Ovary (tissue), 9 donors: Measurements from ENCODE around the gene GINS3. TPM values are rescaled to one million over a fixed set of nuclear protein-coding genes. Genes with fewer than 3 reads are reported as not detected.

Experiments used
- DNase-seq, 5 donors: peaks; one replicate each; pipeline ENCODE4 v3.0.0-alpha.2; 2019 to 2020
- H3K27ac ChIP-seq, 2 donors: fragments of 200-600 bp; one replicate each; pipeline versions ENCODE4 v1.5.1 to v1.8.0; 2019 to 2022
- H3K27me3 ChIP-seq: fragments of 200-600 bp; one replicate; pipeline ENCODE4 v1.8.0; 2022
- H3K36me3 ChIP-seq: fragments of 200-600 bp; sonication (generic); one replicate; pipeline ENCODE4 v1.5.1; 2019
- H3K4me1 ChIP-seq: one replicate; pipeline ENCODE4 v1.8.1; 2013; ENCODE audit warnings: mild to moderate bottlenecking, moderate library complexity; ENCODE audit not compliant: insufficient read depth
- H3K4me3 ChIP-seq: fragments of 200-600 bp; sonication (generic); one replicate; pipeline ENCODE4 v1.5.1; 2017
- H3K9me3 ChIP-seq, 2 donors: fragments of 200-600 bp in 1 of 2; sonication (generic) in 1 of 2; one replicate each; pipeline versions ENCODE4 v1.5.1 to v1.8.1; 2013 to 2019; ENCODE audit warnings: mild to moderate bottlenecking in 1 of 2, moderate library complexity in 1 of 2
- CTCF ChIP-seq, 3 donors: fragments of 450-650 bp in 2 of 3; fragments of 200-600 bp in 1 of 3; IDR thresholded peaks; one replicate each; pipeline versions ENCODE4 v1.5.1 to v1.8.0; 2016 to 2022; ENCODE audit warnings: antibody characterized with exemption in 3 of 3, mild to moderate bottlenecking in 1 of 3
- EP300 ChIP-seq: sonication (generic); formaldehyde crosslinking; IDR thresholded peaks from one replicate; pipeline ENCODE4 v1.6.1; 2017; ENCODE audit warnings: antibody characterized with exemption
- POLR2A ChIP-seq: fragments of 450-650 bp; IDR thresholded peaks from one replicate; pipeline ENCODE4 v1.6.1; 2017; ENCODE audit warnings: antibody characterized with exemption, mild to moderate bottlenecking, moderate library complexity
- WGBS, 3 donors: extraction: QIAGEN DNeasy Blood & Tissue Kit in 1 of 3; methylation state at CpG; one replicate each; pipeline versions ENCODE4 v1.1.5 to v1.1.7; 2013 to 2017; 5-methylcytosine and 5-hydroxymethylcytosine counted together
- intact Hi-C, 4 donors: fragments of 100-400 bp; cut with DNase I; formaldehyde crosslinking; loops; one replicate each; pipeline versions ENCODE4 v1.11.0 to v1.15.1; 2022 to 2023
- polyA plus RNA-seq, 2 donors: library from polyadenylated mRNA; stranded (reverse); fragments of 200-250 nt in 1 of 2; fragments of 350-450 nt in 1 of 2; fragmentation: Illumina TruSeq in 1 of 2; extraction: RNeasy Lipid Tissue Mini Kit (QIAGEN cat#74804) in 1 of 2; gene quantifications; one replicate each; pipeline ENCODE4 v1.2.3, GENCODE V29; 2013 to 2014
- total RNA-seq, 7 donors: library from RNA; depleted of rRNA in 2 of 7; stranded (reverse); fragments of >200 nt in 2 of 7; fragmentation: NEBNext Ultra II Directional in 3 of 7; extraction: Animal tissue kit (Norgen Biotek cat#: 25700) in 3 of 7; gene quantifications; one replicate each; pipeline versions ENCODE4 v1.1.0 to v1.2.4, GENCODE V29; 2016 to 2023
- donor health status: DM: no; HTN: no; CAD: no; lungs with moderate emphysema.
- donor health status: DM: no; HTN: no; CAD: no.
- donor health status: Bipolar disorder and iron deficiency.
- donor health status: DM: yes; HTN: yes; CAD: no.
- donor health status: DM: no; HTN: no; CAD: no.
- donor health status: DM: yes; HTN: yes; CAD: no.

The GINS3 gene
- total and polyA plus RNA-seq, 9 donors: 0.72 to 4.8 (median 1.7) TPM

GRCh38 chr16:58440131-58440530 is 47.9 kb downstream of the GINS3 start:
- DNase-seq: no peak
- TF ChIP-seq EP300 (no peak), CTCF (IDR thresholded peaks at IDR 0.05) (no peak), POLR2A (no peak)
- intact Hi-C loops: no loop called here
- Histone ChIP-seq H3K9me3 (no peaks in the 10 kb centered on the region), H3K4me3 (no peak overlapping the region), H3K27ac (no peak overlapping the region), H3K27me3 (no peaks in the 10 kb centered on the region), H3K36me3 (no peaks in the 10 kb centered on the region), H3K4me1 (no peaks in the 10 kb centered on the region)
- WGBS, 3 donors: 76 to 87% (median 79%) methylated on average over 3 of the region's 3 CpGs

- 20 to 31% (median 24%) methylated on average over 5 of the region's 5 CpGs for WGBS, 3 donors
- no peak overlapping the region for H3K4me3 ChIP-seq
- H3K27me3 ChIP-seq: no peaks in the 10 kb centered on the region
- no peak for DNase-seq
- intact Hi-C loops: no loop called here
- no peaks in the 10 kb centered on the region for H3K9me3 ChIP-seq
- TF ChIP-seq CTCF (IDR thresholded peaks at IDR 0.05) (no peak), POLR2A (no peak), EP300 (no peak)
- H3K4me1 ChIP-seq: no peaks in the 10 kb centered on the region
- H3K36me3 ChIP-seq: no peaks in the 10 kb centered on the region
- H3K27ac ChIP-seq: no peak overlapping the region
Observed at GRCh38 chr16:58442547-58442946, 50.3 kb downstream of the GINS3 start.

- no peaks in the 10 kb centered on the region for H3K27me3 ChIP-seq
- H3K4me3 ChIP-seq: no peak overlapping the region
- 57 to 62% (median 61%) methylated on average over 4 of the region's 4 CpGs for WGBS, 3 donors
- no peaks in the 10 kb centered on the region for H3K4me1 ChIP-seq
- no peaks in the 10 kb centered on the region for H3K36me3 ChIP-seq
- intact Hi-C loops: no loop called here
- H3K9me3 ChIP-seq: no peaks in the 10 kb centered on the region
- no peak overlapping the region for H3K27ac ChIP-seq
- TF ChIP-seq CTCF (IDR thresholded peaks at IDR 0.05) (no peak), POLR2A (no peak), EP300 (no peak)
- DNase-seq: no peak
Observed at GRCh38 chr16:58443783-58444182, 51.5 kb downstream of the GINS3 start.

GRCh38 chr16:58444265-58444664 is 52.0 kb downstream of the GINS3 start:
- no peak for DNase-seq
- Histone ChIP-seq H3K4me1 (no peaks in the 10 kb centered on the region), H3K27me3 (no peaks in the 10 kb centered on the region), H3K9me3 (no peaks in the 10 kb centered on the region), H3K36me3 (no peaks in the 10 kb centered on the region), H3K27ac (no peak overlapping the region), H3K4me3 (no peak overlapping the region)
- intact Hi-C loops: no loop called here
- 68 to 73% (median 72%) methylated on average over 2 of the region's 2 CpGs for WGBS, 3 donors
- TF ChIP-seq POLR2A (no peak), CTCF (IDR thresholded peaks at IDR 0.05) (no peak), EP300 (no peak)

- WGBS, 3 donors: 18 to 25% (median 23%) methylated on average over 2 of the region's 2 CpGs
- DNase-seq: no peak
- no peaks in the 10 kb centered on the region for H3K9me3 ChIP-seq
- H3K27me3 ChIP-seq: no peaks in the 10 kb centered on the region
- no peaks in the 10 kb centered on the region for H3K4me1 ChIP-seq
- no peak overlapping the region for H3K27ac ChIP-seq
- intact Hi-C loops: no loop called here
- H3K36me3 ChIP-seq: no peaks in the 10 kb centered on the region
- no peak overlapping the region for H3K4me3 ChIP-seq
- TF ChIP-seq CTCF (IDR thresholded peaks at IDR 0.05): no peak
- TF ChIP-seq POLR2A: no peak
- no peak for TF ChIP-seq EP300
Observed at GRCh38 chr16:58448890-58449289, 56.6 kb downstream of the GINS3 start.
